K562 (cell line): ENCODE measurements around the gene ZNF503. TPM values are rescaled to one million over a fixed set of nuclear protein-coding genes. Genes with fewer than 3 reads are reported as not detected.

Source experiments
- ATAC-seq: fragments of 200-7000 bp; cut with Tn5 transposase; 3 replicates; pipeline ENCODE4 v1.9.1; 2020; ENCODE audit warnings: moderate library complexity
- BruUV-seq: library from RNA; stranded (reverse); fragments of 400-500 nt; replicated peaks from 2 replicates; lab custom pipeline; 2021; lab: Mats Ljungman, UMichigan
- CTCF ChIA-PET: fragments of 300-600 bp; formaldehyde crosslinking; extraction: SDS; loops from one replicate; lab custom pipeline; 2021; ENCODE audit warnings: low intra/inter-chr PET ratio; lab: Yijun Ruan, JAX
- POLR2A ChIA-PET: fragments of 300-600, 350-650 bp; sonication (Branson Sonifier 250); formaldehyde crosslinking; extraction: SDS; loops from one replicate; lab custom pipeline; 2021; ENCODE audit warnings: antibody characterized with exemption, inconsistent platforms; lab: Yijun Ruan, JAX
- DNase-seq, 4 experiments: peaks; one replicate each; pipeline versions ENCODE4 v3.0.0 to v3.0.0-alpha.2; 2011 to 2018; ENCODE audit warnings: low spot score in 3 of 4, mixed read lengths in 3 of 4; ENCODE audit errors: extremely low read depth in 1 of 4
- FAIRE-seq: peaks from 2 replicates; lab custom pipeline; 2011; peaks lifted over from hg19 to GRCh38; lab: Jason Lieb, UNC
- H2AFZ ChIP-seq: 2 replicates; pipeline ENCODE4 v1.6.0; 2011; ENCODE audit warnings: low read depth, low read length, control low read depth, inconsistent platforms
- H3K27ac ChIP-seq: fragments of 200-600 bp; 3 replicates; pipeline ENCODE4 v1.8.0; 2011; ENCODE audit warnings: low read depth, mild to moderate bottlenecking, control low read depth, inconsistent platforms, low read length, moderate library complexity, mixed read lengths; ENCODE audit errors: extremely low read depth
- H3K27me3 ChIP-seq, 2 experiments: fragments of 300-600 bp in 1 of 2; 2 replicates in 1 of 2; 3 replicates in 1 of 2; pipeline versions ENCODE4 v1.6.0 to v1.8.0; 2011; ENCODE audit warnings: inconsistent platforms in 2 of 2, low read length in 2 of 2, mild to moderate bottlenecking in 1 of 2, mixed read lengths in 1 of 2, moderate library complexity in 1 of 2; ENCODE audit not compliant: control insufficient read depth in 2 of 2, insufficient read depth in 2 of 2
- H3K36me3 ChIP-seq: fragments of 300-600 bp; 3 replicates; pipeline ENCODE4 v1.8.0; 2011; ENCODE audit warnings: mild to moderate bottlenecking, low read length, inconsistent platforms; ENCODE audit not compliant: control insufficient read depth, insufficient read depth
- H3K4me1 ChIP-seq, 2 experiments: fragments of 200-600 bp in 1 of 2; replicated peaks in 1 of 2; 2 replicates in 1 of 2; 3 replicates in 1 of 2; pipeline versions ENCODE4 v1.5.1 to v1.8.0; 2011; ENCODE audit warnings: inconsistent platforms in 2 of 2, low read length in 2 of 2, mild to moderate bottlenecking in 1 of 2, mixed read lengths in 1 of 2, moderate library complexity in 1 of 2; ENCODE audit not compliant: control insufficient read depth in 2 of 2, insufficient read depth in 2 of 2
- H3K4me2 ChIP-seq: 2 replicates; pipeline ENCODE4 v1.6.1; 2011; ENCODE audit warnings: low read length, control low read depth, inconsistent platforms, mixed read lengths; ENCODE audit not compliant: insufficient read depth
- H3K4me3 ChIP-seq: fragments of 200-600 bp; sonication (generic), shearing (Covaris generic); 2 replicates; pipeline ENCODE4 v1.5.1; 2016; ENCODE audit warnings: control low read depth, inconsistent platforms
- H3K79me2 ChIP-seq: fragments of 200-600 bp; 3 replicates; pipeline ENCODE4 v1.8.0; 2011; ENCODE audit warnings: low read length, inconsistent platforms; ENCODE audit not compliant: control insufficient read depth, insufficient read depth
- H3K9ac ChIP-seq, 2 experiments: 2 replicates each; pipeline versions ENCODE4 v1.6.0 to v1.6.1; 2011; ENCODE audit warnings: low read depth in 2 of 2, low read length in 2 of 2, control low read depth in 1 of 2, inconsistent platforms in 1 of 2, mild to moderate bottlenecking in 1 of 2, mixed read lengths in 1 of 2; ENCODE audit not compliant: insufficient read depth in 1 of 2
- H3K9me1 ChIP-seq: one replicate; pipeline ENCODE4 v1.6.0; 2011; ENCODE audit warnings: inconsistent platforms, mild to moderate bottlenecking, low read length, moderate library complexity; ENCODE audit not compliant: control insufficient read depth, insufficient read depth
- H3K9me3 ChIP-seq: replicated peaks from 2 replicates; pipeline ENCODE4 v1.5.1; 2011; ENCODE audit warnings: low read depth, low read length, inconsistent platforms; ENCODE audit not compliant: control insufficient read depth, insufficient read depth
- H4K20me1 ChIP-seq: replicated peaks from 2 replicates; pipeline ENCODE4 v1.6.1; 2011; ENCODE audit warnings: low read length, inconsistent platforms, mixed read lengths; ENCODE audit not compliant: control insufficient read depth, insufficient read depth
- DPF2 ChIP-seq: fragments of 450-650 bp; IDR thresholded peaks from 2 replicates; pipeline ENCODE4 v1.6.1; 2016
- GATAD2B ChIP-seq: fragments of 450-650 bp; IDR thresholded peaks from 2 replicates; pipeline ENCODE4 v1.6.1; 2017; ENCODE audit warnings: mild to moderate bottlenecking, borderline replicate concordance
- HCFC1 ChIP-seq: IDR thresholded peaks from 2 replicates; pipeline ENCODE4 v1.6.1; 2012; ENCODE audit warnings: low read depth, low read length, improper control_type of control experiment
- ILF3 ChIP-seq: fragments of 450-650 bp; IDR thresholded peaks from 2 replicates; pipeline ENCODE4 v1.6.1; 2018; ENCODE audit warnings: antibody characterized with exemption, mild to moderate bottlenecking, moderate library complexity, borderline replicate concordance
- MCM3 ChIP-seq: fragments of 450-650 bp; IDR thresholded peaks from 2 replicates; pipeline ENCODE4 v1.6.1; 2016
- MYC ChIP-seq, 2 experiments: fragments of 250-450 bp in 1 of 2; sonication (Bioruptor Pico) in 1 of 2; IDR thresholded peaks; 2 replicates each; pipeline versions ENCODE4 v1.5.1 to v1.6.1; 2012 to 2021; ENCODE audit warnings: low read depth in 2 of 2, borderline replicate concordance in 1 of 2, improper control_type of control experiment in 1 of 2, low read length in 1 of 2, mild to moderate bottlenecking in 1 of 2, moderate library complexity in 1 of 2
- NCOA4 ChIP-seq: fragments of 450-650 bp; IDR thresholded peaks from 2 replicates; pipeline ENCODE4 v1.6.1; 2018; ENCODE audit warnings: mild to moderate bottlenecking; ENCODE audit not compliant: partially characterized antibody
- NR2C1 ChIP-seq, 2 experiments: fragments of 450-650 bp; IDR thresholded peaks; 2 replicates each; pipeline ENCODE4 v1.6.1; 2017; ENCODE audit warnings: mild to moderate bottlenecking in 2 of 2, antibody characterized with exemption in 1 of 2, inconsistent platforms in 1 of 2, missing compliant biosample characterization in 1 of 2, missing genetic modification characterization in 1 of 2
- ZNF212 ChIP-seq: fragments of 450-650 bp; formaldehyde crosslinking; IDR thresholded peaks from 2 replicates; pipeline ENCODE4 v1.4.0; 2020; ENCODE audit warnings: mild to moderate bottlenecking
- ZNF561 ChIP-seq: fragments of 450-650 bp; formaldehyde crosslinking; conservative IDR thresholded peaks from 2 replicates; pipeline ENCODE4 v1.4.0; 2020; ENCODE audit warnings: mild to moderate bottlenecking, moderate library complexity
- ZNF668 ChIP-seq: fragments of 250-450 bp; sonication (Bioruptor Pico); IDR thresholded peaks from 2 replicates; pipeline ENCODE4 v1.8.0; 2022; ENCODE audit warnings: mild to moderate bottlenecking, inconsistent platforms
- WGBS: fragments of 100-300 bp; shearing (Covaris generic); methylation state at CpG from one replicate; pipeline ENCODE4 v1.1.6; 2016; ENCODE audit warnings: low coverage, mixed read lengths; ENCODE audit not compliant: insufficient coverage; ENCODE audit errors: missing lambda C conversion rate; 5-methylcytosine and 5-hydroxymethylcytosine counted together
- in situ Hi-C: fragments of 300-500 bp; cut with MboI; formaldehyde crosslinking; loops from 4 replicates; pipeline ENCODE4 v1.15.0; 2018; ENCODE audit warnings: inconsistent platforms, mixed read lengths
- intact Hi-C: fragments of 100-400 bp; cut with micrococcal nuclease; formaldehyde crosslinking; loops from 2 replicates; pipeline ENCODE4 v1.14.2; 2022
- polyA plus RNA-seq, 8 experiments: library from polyadenylated mRNA; depleted of rRNA in 4 of 8; stranded (reverse) in 5 of 8; unstranded in 3 of 8; fragments of >200 nt; fragmentation: Nextera tagmentation in 2 of 8; fragmentation: Illumina TruSeq in 1 of 8; extraction: Ambion mirVana in 2 of 8; extraction: Trizol in 1 of 8; gene quantifications; 2 replicates each; pipeline versions ENCODE4 v1.2.1 to v1.2.3, GENCODE V29; 2011 to 2014; ENCODE audit warnings: inconsistent platforms in 1 of 8, missing spikeins in 1 of 8
- total RNA-seq, 7 experiments: library from RNA; depleted of rRNA in 6 of 7; stranded (reverse); fragments of >200 nt in 6 of 7; fragmentation: Illumina TruSeq in 2 of 7; extraction: Trizol in 2 of 7; gene quantifications; 2 replicates each; pipeline versions ENCODE4 v1.2.1 to v1.2.3, GENCODE V29; 2011 to 2021; ENCODE audit warnings: low replicate concordance in 1 of 7
- TF ChIP-seq, protein P1 (sequence below): sonication (generic); formaldehyde crosslinking; IDR thresholded peaks from 2 replicates; pipeline ENCODE4 v1.8.0; 2022; ENCODE audit warnings: missing genetic modification reagents, mild to moderate bottlenecking, borderline replicate concordance
- TF ChIP-seq, protein P2 (sequence below): fragments of 200-800 bp; sonication (Bioruptor generic); IDR thresholded peaks from 2 replicates; pipeline ENCODE4 v1.6.1; 2017; ENCODE audit warnings: missing genetic modification characterization, missing compliant biosample characterization
- TF ChIP-seq, protein P3 (sequence below), 3 experiments: fragments of 200-800 bp in 1 of 3; fragments of 250-450 bp in 1 of 3; fragments of 450-650 bp in 1 of 3; sonication (Bioruptor Pico) in 1 of 3; sonication (Bioruptor generic) in 1 of 3; formaldehyde crosslinking in 1 of 3; IDR thresholded peaks; 2 replicates each; pipeline versions ENCODE4 v1.6.1 to v1.8.0; 2016 to 2022; ENCODE audit warnings: mild to moderate bottlenecking in 2 of 3, missing genetic modification characterization in 2 of 3, missing compliant biosample characterization in 1 of 3, moderate library complexity in 1 of 3
- TF ChIP-seq, protein P4 (sequence below), 2 experiments: fragments of 250-450 bp in 1 of 2; fragments of 450-650 bp in 1 of 2; sonication (Bioruptor Pico) in 1 of 2; IDR thresholded peaks; 2 replicates each; pipeline versions ENCODE4 v1.6.1 to v1.8.0; 2016 to 2021; ENCODE audit warnings: mild to moderate bottlenecking in 2 of 2, moderate library complexity in 2 of 2, missing compliant biosample characterization in 1 of 2, missing genetic modification characterization in 1 of 2

Gene ZNF503
- total and polyA plus RNA-seq, 9 of the 15 experiments (the other 6 are each of a cell fraction or from before 2014, with no cell fraction given) = not detected

DNA sequence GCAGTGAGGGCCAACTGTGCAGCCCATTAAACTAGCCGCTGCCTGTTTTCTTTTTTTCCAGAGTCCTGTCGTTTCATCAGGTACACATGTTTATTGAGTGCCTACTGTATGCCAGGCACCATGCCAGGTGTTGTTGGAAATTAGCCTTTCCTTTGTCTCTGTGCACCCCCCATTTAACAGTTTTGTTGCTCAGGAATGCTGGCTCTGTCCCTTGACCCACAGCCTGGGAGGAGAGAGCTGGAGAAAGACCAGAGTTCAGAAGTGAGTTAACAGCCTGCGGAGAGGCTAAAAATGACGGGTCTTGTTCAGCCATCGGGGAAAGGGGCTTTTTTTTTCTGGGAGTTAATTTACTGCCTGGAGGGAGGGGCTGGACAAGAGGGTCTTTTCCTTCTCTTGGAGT, 31.2 kb upstream of the ZNF503 start:
- H3K4me2 ChIP-seq = no peak overlapping the region
- H3K9me3 ChIP-seq = no peaks in the 10 kb centered on the region
- H3K36me3 ChIP-seq = no peaks in the 10 kb centered on the region
- in situ Hi-C loops (no loop called here), intact Hi-C loops (no loop called here)
- peaks cover 6 to 14% of the 10 kb centered on the region in 2 experiments; a peak in 4 of 5 replicates for H3K4me1 ChIP-seq
- BruUV-seq = no TSS peak
- H3K9ac ChIP-seq = no peak overlapping the region
- peaks cover 17 to 50% of the 10 kb centered on the region in 2 experiments for H3K27me3 ChIP-seq
- DNase-seq (no peak), FAIRE-seq (no peak), ATAC-seq (no peak)
- ChIA-PET CTCF (no interaction called here), POLR2A (interaction anchor here (0.8 kb wide), 1 partner anchor 48 kb away, joined by 3 read pairs; no protein-coding TSS in a partner anchor)
- 2% methylated on average over 5 of the region's 5 CpGs for WGBS
- no peak overlapping the region for H2AFZ ChIP-seq
- no peaks in the 10 kb centered on the region for H3K79me2 ChIP-seq
- no peak overlapping the region for H3K4me3 ChIP-seq
- H3K9me1 ChIP-seq = no peaks in the 10 kb centered on the region
- H4K20me1 ChIP-seq = no peaks in the 10 kb centered on the region
- no peak overlapping the region for H3K27ac ChIP-seq
- TF ChIP-seq MCM3 = no peak
- TF ChIP-seq ZNF212 (CRISPR knock-in tag) = no peak
- no peak for TF ChIP-seq ZNF561 (CRISPR knock-in tag)
- no peak for TF ChIP-seq MYC (IDR thresholded peaks at IDR 0.05; ENCODE audit: low read depth, low read length)
- TF ChIP-seq MYC (CRISPR knock-in tag; IDR thresholded peaks at IDR 0.05; ENCODE audit: borderline replicate concordance, low read depth) = no peak
- TF ChIP-seq, protein P1, sequence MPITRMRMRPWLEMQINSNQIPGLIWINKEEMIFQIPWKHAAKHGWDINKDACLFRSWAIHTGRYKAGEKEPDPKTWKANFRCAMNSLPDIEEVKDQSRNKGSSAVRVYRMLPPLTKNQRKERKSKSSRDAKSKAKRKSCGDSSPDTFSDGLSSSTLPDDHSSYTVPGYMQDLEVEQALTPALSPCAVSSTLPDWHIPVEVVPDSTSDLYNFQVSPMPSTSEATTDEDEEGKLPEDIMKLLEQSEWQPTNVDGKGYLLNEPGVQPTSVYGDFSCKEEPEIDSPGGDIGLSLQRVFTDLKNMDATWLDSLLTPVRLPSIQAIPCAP = no peak
- TF ChIP-seq ZNF668 (CRISPR knock-in tag) = no peak
- TF ChIP-seq, protein P2, sequence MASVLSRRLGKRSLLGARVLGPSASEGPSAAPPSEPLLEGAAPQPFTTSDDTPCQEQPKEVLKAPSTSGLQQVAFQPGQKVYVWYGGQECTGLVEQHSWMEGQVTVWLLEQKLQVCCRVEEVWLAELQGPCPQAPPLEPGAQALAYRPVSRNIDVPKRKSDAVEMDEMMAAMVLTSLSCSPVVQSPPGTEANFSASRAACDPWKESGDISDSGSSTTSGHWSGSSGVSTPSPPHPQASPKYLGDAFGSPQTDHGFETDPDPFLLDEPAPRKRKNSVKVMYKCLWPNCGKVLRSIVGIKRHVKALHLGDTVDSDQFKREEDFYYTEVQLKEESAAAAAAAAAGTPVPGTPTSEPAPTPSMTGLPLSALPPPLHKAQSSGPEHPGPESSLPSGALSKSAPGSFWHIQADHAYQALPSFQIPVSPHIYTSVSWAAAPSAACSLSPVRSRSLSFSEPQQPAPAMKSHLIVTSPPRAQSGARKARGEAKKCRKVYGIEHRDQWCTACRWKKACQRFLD (CRISPR knock-in tag) = no peak
- TF ChIP-seq GATAD2B = no peak
- TF ChIP-seq HCFC1 = no peak
- no peak for TF ChIP-seq NCOA4
- TF ChIP-seq, protein P3, sequence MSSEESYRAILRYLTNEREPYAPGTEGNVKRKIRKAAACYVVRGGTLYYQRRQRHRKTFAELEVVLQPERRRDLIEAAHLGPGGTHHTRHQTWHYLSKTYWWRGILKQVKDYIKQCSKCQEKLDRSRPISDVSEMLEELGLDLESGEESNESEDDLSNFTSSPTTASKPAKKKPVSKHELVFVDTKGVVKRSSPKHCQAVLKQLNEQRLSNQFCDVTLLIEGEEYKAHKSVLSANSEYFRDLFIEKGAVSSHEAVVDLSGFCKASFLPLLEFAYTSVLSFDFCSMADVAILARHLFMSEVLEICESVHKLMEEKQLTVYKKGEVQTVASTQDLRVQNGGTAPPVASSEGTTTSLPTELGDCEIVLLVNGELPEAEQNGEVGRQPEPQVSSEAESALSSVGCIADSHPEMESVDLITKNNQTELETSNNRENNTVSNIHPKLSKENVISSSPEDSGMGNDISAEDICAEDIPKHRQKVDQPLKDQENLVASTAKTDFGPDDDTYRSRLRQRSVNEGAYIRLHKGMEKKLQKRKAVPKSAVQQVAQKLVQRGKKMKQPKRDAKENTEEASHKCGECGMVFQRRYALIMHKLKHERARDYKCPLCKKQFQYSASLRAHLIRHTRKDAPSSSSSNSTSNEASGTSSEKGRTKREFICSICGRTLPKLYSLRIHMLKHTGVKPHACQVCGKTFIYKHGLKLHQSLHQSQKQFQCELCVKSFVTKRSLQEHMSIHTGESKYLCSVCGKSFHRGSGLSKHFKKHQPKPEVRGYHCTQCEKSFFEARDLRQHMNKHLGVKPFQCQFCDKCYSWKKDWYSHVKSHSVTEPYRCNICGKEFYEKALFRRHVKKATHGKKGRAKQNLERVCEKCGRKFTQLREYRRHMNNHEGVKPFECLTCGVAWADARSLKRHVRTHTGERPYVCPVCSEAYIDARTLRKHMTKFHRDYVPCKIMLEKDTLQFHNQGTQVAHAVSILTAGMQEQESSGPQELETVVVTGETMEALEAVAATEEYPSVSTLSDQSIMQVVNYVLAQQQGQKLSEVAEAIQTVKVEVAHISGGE (CRISPR knock-in tag; IDR thresholded peaks at IDR 0.05) = no peak
- no peak for TF ChIP-seq NR2C1 (IDR thresholded peaks at IDR 0.05)
- no peak for TF ChIP-seq NR2C1 (tag; IDR thresholded peaks at IDR 0.05)
- no peak for TF ChIP-seq ILF3
- TF ChIP-seq, protein P4, sequence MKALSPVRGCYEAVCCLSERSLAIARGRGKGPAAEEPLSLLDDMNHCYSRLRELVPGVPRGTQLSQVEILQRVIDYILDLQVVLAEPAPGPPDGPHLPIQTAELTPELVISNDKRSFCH (CRISPR knock-in tag; IDR thresholded peaks at IDR 0.05) = no peak
- TF ChIP-seq, protein P4 (tag; IDR thresholded peaks at IDR 0.05) = no peak
- TF ChIP-seq DPF2 = no peak
